22Rv1 (cell line): Measurements from ENCODE around the gene GBA2.

ENCODE experiments used
- ZFX ChIP-seq: fragments of 450-650 bp; IDR thresholded peaks from 2 replicates; pipeline ENCODE4 v1.6.1; 2017; ENCODE audit warnings: antibody characterized with exemption, borderline replicate concordance
- TF ChIP-seq, protein P1 (sequence below): fragments of 450-650 bp; IDR thresholded peaks from 2 replicates; pipeline ENCODE4 v1.5.1; 2017; ENCODE audit warnings: mild to moderate bottlenecking

- TF ChIP-seq, protein P1, sequence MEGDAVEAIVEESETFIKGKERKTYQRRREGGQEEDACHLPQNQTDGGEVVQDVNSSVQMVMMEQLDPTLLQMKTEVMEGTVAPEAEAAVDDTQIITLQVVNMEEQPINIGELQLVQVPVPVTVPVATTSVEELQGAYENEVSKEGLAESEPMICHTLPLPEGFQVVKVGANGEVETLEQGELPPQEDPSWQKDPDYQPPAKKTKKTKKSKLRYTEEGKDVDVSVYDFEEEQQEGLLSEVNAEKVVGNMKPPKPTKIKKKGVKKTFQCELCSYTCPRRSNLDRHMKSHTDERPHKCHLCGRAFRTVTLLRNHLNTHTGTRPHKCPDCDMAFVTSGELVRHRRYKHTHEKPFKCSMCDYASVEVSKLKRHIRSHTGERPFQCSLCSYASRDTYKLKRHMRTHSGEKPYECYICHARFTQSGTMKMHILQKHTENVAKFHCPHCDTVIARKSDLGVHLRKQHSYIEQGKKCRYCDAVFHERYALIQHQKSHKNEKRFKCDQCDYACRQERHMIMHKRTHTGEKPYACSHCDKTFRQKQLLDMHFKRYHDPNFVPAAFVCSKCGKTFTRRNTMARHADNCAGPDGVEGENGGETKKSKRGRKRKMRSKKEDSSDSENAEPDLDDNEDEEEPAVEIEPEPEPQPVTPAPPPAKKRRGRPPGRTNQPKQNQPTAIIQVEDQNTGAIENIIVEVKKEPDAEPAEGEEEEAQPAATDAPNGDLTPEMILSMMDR, result no peak
- no peak for TF ChIP-seq ZFX
Observed at GRCh38 chr9:35792826-35793225, 43.8 kb upstream of the GBA2 start.
